Measurements from ENCODE around the gene CXXC1.
A peak's percentile ranks its signal among the peaks of the same experiment; 100 is the strongest.

The CXXC1 gene

GRCh38 chr18:50301074-50301473 is 13.6 kb upstream of the CXXC1 start:
- peaks cover 19 to 22% of the 10 kb centered on the region in 2 experiments for H3K4me1 ChIP-seq (ENCODE audit: control insufficient read depth in 1 of 2, insufficient read depth in 1 of 2, low read depth in 1 of 2, low read length in 1 of 2)
- no peaks in the 10 kb centered on the region for H3K36me3 ChIP-seq
- no peaks in the 10 kb centered on the region for H3K9me3 ChIP-seq
- TF ChIP-seq CTCF (IDR thresholded peaks at IDR 0.05): no peak
- H3K4me3 ChIP-seq (ENCODE audit: low read depth in 1 of 2, low read length in 1 of 2): no peak overlapping the region
- H3K27ac ChIP-seq: no peak overlapping the region
- H3K27me3 ChIP-seq: peaks cover 55% of the 10 kb centered on the region

- Histone ChIP-seq H3K9me3 (no peaks in the 10 kb centered on the region), H3K27me3 (peaks cover 55% of the 10 kb centered on the region), H3K4me3 (ENCODE audit: low read depth in 1 of 2, low read length in 1 of 2) (no peak overlapping the region), H3K36me3 (no peaks in the 10 kb centered on the region), H3K4me1 (ENCODE audit: control insufficient read depth in 1 of 2, insufficient read depth in 1 of 2, low read depth in 1 of 2, low read length in 1 of 2) (peaks cover 19 to 22% of the 10 kb centered on the region in 2 experiments), H3K27ac (no peak overlapping the region)
- TF ChIP-seq CTCF (IDR thresholded peaks at IDR 0.05): no peak
Measured at GRCh38 chr18:50299626-50300388, 12.3 kb upstream of the CXXC1 start.

- peaks cover 44% of the 10 kb centered on the region for H3K27me3 ChIP-seq
- no peak for TF ChIP-seq CTCF (IDR thresholded peaks at IDR 0.05)
- H3K9me3 ChIP-seq: no peaks in the 10 kb centered on the region
- H3K4me3 ChIP-seq (ENCODE audit: low read depth in 1 of 2, low read length in 1 of 2): peak overlapping the region; percentile 64 to 74
- H3K36me3 ChIP-seq: no peaks in the 10 kb centered on the region
- peaks cover 19 to 22% of the 10 kb centered on the region in 2 experiments for H3K4me1 ChIP-seq (ENCODE audit: control insufficient read depth in 1 of 2, insufficient read depth in 1 of 2, low read depth in 1 of 2, low read length in 1 of 2)
- H3K27ac ChIP-seq: no peak overlapping the region
Measured at GRCh38 chr18:50298443-50299284, 11.2 kb upstream of the CXXC1 start.

GRCh38 chr18:50297621-50298442 is 10.3 kb upstream of the CXXC1 start:
- Histone ChIP-seq H3K27me3 (peaks cover 42% of the 10 kb centered on the region), H3K4me1 (ENCODE audit: control insufficient read depth in 1 of 2, insufficient read depth in 1 of 2, low read depth in 1 of 2, low read length in 1 of 2) (peaks cover 19 to 22% of the 10 kb centered on the region in 2 experiments), H3K27ac (peak overlapping the region; percentile 27), H3K4me3 (ENCODE audit: low read depth in 1 of 2, low read length in 1 of 2) (peak overlapping the region; percentile 64 to 74), H3K36me3 (no peaks in the 10 kb centered on the region), H3K9me3 (no peaks in the 10 kb centered on the region)
- TF ChIP-seq CTCF (IDR thresholded peaks at IDR 0.05): no peak

GRCh38 chr18:50293039-50293438 is 5.5 kb upstream of the CXXC1 start:
- H3K4me3 ChIP-seq (ENCODE audit: low read depth in 1 of 2, low read length in 1 of 2): no peak overlapping the region
- H3K4me1 ChIP-seq (ENCODE audit: control insufficient read depth in 1 of 2, insufficient read depth in 1 of 2, low read depth in 1 of 2, low read length in 1 of 2): peaks cover 22 to 28% of the 10 kb centered on the region in 2 experiments
- no peaks in the 10 kb centered on the region for H3K36me3 ChIP-seq
- no peak overlapping the region for H3K27ac ChIP-seq
- peaks cover under 1% of the 10 kb centered on the region for H3K27me3 ChIP-seq
- no peaks in the 10 kb centered on the region for H3K9me3 ChIP-seq
- no peak for TF ChIP-seq CTCF (IDR thresholded peaks at IDR 0.05)

Data from neutrophil (primary cell).